Body of pancreas (tissue), 4 donors: Measurements from ENCODE around the gene STAC.

Source experiments
- POLR2A ChIP-seq, 3 donors: fragments of 450-650 bp; IDR thresholded peaks; one replicate each; pipeline ENCODE4 v1.6.1; 2016; ENCODE audit warnings: antibody characterized with exemption in 3 of 3, mild to moderate bottlenecking in 2 of 3
- TF ChIP-seq, protein P1 (sequence below), 7 experiments: fragments of 450-650 bp in 4 of 7; fragments of 200-600 bp in 3 of 7; sonication (generic) in 3 of 7; IDR thresholded peaks; one replicate each; pipeline ENCODE4 v1.5.1; 2016 to 2019; ENCODE audit warnings: antibody characterized with exemption in 7 of 7

DNA sequence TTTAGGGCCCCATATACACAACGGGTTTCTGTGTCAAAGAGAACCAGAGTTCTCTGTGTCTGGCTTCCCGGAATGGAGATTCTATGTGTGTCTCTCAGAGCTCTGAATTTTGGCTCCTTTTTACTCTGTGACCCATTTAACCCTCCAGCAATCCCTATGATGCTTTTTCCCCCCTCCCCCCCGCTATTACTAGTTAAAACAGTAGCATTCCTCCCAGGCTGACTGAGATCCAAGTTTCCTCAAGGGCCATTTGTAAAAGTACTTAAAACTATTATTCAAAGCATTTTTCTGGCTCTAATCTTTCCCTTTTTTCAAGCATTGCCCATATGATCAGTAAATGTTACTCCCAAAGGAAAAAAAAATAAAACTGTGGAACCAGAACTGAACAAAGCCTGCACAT lies 6.6 kb upstream of the STAC start:
- TF ChIP-seq, protein P1, sequence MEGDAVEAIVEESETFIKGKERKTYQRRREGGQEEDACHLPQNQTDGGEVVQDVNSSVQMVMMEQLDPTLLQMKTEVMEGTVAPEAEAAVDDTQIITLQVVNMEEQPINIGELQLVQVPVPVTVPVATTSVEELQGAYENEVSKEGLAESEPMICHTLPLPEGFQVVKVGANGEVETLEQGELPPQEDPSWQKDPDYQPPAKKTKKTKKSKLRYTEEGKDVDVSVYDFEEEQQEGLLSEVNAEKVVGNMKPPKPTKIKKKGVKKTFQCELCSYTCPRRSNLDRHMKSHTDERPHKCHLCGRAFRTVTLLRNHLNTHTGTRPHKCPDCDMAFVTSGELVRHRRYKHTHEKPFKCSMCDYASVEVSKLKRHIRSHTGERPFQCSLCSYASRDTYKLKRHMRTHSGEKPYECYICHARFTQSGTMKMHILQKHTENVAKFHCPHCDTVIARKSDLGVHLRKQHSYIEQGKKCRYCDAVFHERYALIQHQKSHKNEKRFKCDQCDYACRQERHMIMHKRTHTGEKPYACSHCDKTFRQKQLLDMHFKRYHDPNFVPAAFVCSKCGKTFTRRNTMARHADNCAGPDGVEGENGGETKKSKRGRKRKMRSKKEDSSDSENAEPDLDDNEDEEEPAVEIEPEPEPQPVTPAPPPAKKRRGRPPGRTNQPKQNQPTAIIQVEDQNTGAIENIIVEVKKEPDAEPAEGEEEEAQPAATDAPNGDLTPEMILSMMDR (IDR thresholded peaks at IDR 0.05) = no peak
- TF ChIP-seq POLR2A (IDR thresholded peaks at IDR 0.05) = no peak
